Activated CD4-positive, alpha-beta T cell treated with anti-CD3 and anti-CD28 coated beads for 36 hours (primary cell): ENCODE results near the gene OTUD5. TPM values are rescaled to one million over a fixed set of nuclear protein-coding genes. Genes with fewer than 3 reads are reported as not detected.

ENCODE experiments used
- ATAC-seq: fragments of 200-7000 bp; cut with Tn5 transposase; one replicate; pipeline ENCODE4 v1.10.0; 2021; ENCODE audit warnings: mild to moderate bottlenecking, moderate library complexity
- CTCF ChIA-PET: fragments of 350-600 bp; sonication (Branson Sonifier 250); formaldehyde crosslinking; loops from one replicate; lab custom pipeline; 2021; ENCODE audit warnings: antibody characterized with exemption; lab: Charles Lee
- POLR2A ChIA-PET: fragments of 350-600 bp; sonication (Branson Sonifier 250); formaldehyde crosslinking; loops from one replicate; lab custom pipeline; 2021; ENCODE audit warnings: antibody characterized with exemption, inconsistent platforms; lab: Charles Lee
- DNase-seq: peaks from one replicate; pipeline ENCODE4 v3.0.0-alpha.2; 2020
- H3K27ac Mint-ChIP-seq: one replicate; pipeline ENCODE4 v1.8.0; 2021; ENCODE audit warnings: mixed read lengths
- H3K27me3 Mint-ChIP-seq: one replicate; pipeline ENCODE4 v1.8.0; 2021; ENCODE audit warnings: mixed read lengths
- H3K36me3 Mint-ChIP-seq: one replicate; pipeline ENCODE4 v1.8.0; 2021; ENCODE audit warnings: low read depth, mixed read lengths
- H3K4me1 Mint-ChIP-seq: one replicate; pipeline ENCODE4 v1.8.0; 2021; ENCODE audit warnings: mixed read lengths
- H3K4me3 Mint-ChIP-seq: one replicate; pipeline ENCODE4 v1.8.0; 2021; ENCODE audit warnings: mild to moderate bottlenecking, moderate library complexity, mixed read lengths
- H3K9me3 Mint-ChIP-seq: one replicate; pipeline ENCODE4 v1.8.0; 2021; ENCODE audit warnings: low read depth, mixed read lengths
- intact Hi-C, 2 experiments: fragments of 100-400 bp; cut with DNase I in 1 of 2; cut with micrococcal nuclease in 1 of 2; formaldehyde crosslinking; loops; one replicate each; pipeline versions ENCODE4 v1.14.2 to v1.15.1; 2022 to 2024; cut with DNase I, micrococcal nuclease
- total RNA-seq, 2 experiments: library from RNA; stranded (reverse); gene quantifications; one replicate each; pipeline ENCODE4 v1.2.3, GENCODE V29; 2021

Gene OTUD5
- total RNA-seq, 2 experiments from 2014 or later: 68.0 to 98.1 TPM

DNA sequence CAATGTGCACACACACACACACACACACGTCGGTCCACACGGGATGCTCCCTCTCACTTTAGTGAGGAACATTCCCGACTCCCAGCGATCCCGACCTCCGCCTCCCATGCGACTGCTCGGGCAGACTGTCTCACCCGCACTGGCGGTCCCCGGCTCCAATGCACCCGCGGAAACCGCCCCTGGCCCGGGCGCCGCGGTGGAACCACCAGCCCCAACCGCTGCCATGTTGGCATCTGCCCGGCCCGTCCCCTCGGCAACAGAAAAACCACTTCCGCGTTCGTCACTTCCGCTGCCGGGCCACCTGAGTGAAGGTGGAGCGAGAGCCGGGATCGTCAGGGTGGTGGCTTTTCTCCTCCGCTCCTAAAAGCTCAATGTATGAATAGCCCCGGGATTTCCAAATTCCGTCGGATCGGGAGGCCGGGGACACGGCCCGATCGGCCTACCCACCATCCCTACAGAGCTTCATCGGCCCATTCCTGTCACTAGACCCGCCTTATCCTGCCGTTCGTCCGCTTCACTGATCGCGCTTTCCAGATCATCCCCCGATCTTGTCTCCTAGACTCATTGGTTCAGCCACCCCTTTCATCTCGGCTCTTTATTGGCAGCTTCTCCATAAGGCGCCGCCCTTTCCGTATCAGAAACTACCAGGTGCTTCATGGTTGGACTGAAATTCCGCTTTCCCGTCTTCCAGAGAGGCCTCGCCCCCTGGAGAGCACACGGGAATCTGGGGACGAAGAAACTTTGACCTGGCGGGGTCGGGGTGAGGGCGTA lies 45.8 kb downstream of the OTUD5 start, which contains the start of gene SLC35A2:
Gene SLC35A2 (minus strand): TSS at position 235 of the 771 bp plus-strand sequence. CDS start 10 bp downstream, at position 225.
- Mint-ChIP-seq H3K27ac (peak within 1 kb of the TSS; percentile 92), H3K9me3 (no peaks in the 10 kb centered on the region)
- CTCF ChIA-PET: interaction anchor here (0.9 to 2.1 kb wide), 5 partner anchors 20 to 35 kb away, joined by 3 to 9 read pairs (median 4); no protein-coding TSS in a partner anchor

DNA sequence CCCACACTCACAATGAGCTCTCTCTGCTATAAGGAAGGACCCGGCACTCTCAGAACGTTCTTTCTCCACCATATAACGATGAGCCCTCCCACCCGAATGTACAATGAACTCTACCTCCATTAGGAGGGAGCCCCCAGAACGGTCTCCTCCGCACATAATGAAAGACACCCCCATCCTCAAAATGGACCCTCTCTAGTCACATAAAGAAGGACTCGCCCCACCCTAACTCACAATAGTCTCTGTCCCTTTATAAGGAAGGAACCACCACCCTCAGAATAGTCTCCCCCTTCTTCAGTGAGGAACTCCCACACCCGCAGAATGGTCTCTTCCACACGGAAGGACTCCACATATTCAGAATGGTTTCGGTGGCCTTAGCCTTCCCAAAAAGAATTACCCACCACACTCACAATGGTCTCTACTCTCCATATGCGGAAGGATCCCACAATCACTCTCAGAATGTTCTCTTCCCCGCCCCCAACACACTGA lies 46.4 kb downstream of the OTUD5 start:
- peaks cover 39% of the 10 kb centered on the region for H3K4me1 Mint-ChIP-seq
- intact Hi-C loops: loop anchor here (1.0 to 10.0 kb wide), 5 partner anchors 14 to 1256 kb away; partner anchors contain the start of genes ELK1 (in 1 of the 2), HDAC6 (in 1 of the 2), PQBP1 (in 1 of the 2) and TIMM17B (in 1 of the 2)
- peak overlapping the region; percentile 97 for H3K4me3 Mint-ChIP-seq
- ATAC-seq (peak; percentile 11), DNase-seq (no peak)
- peak overlapping the region; percentile 92 for H3K27ac Mint-ChIP-seq
- ChIA-PET CTCF (interaction anchor here (0.9 to 1.8 kb wide), 2 partner anchors 26 to 30 kb away, joined by 3 to 9 read pairs; no protein-coding TSS in a partner anchor), POLR2A (interaction anchor here (0.9 to 2.3 kb wide), 7 partner anchors 13 to 371 kb away, joined by 3 to 39 read pairs (median 5); partner anchors contain the start of genes PQBP1, TBC1D25 and TIMM17B)
- peaks cover 40% of the 10 kb centered on the region for H3K36me3 Mint-ChIP-seq
- H3K27me3 Mint-ChIP-seq: no peaks in the 10 kb centered on the region
- no peaks in the 10 kb centered on the region for H3K9me3 Mint-ChIP-seq

More for the DNA sequence above, 45.8 kb downstream of the OTUD5 start, which contains the start of gene SLC35A2:
- POLR2A ChIA-PET: interaction anchor here (0.6 to 2.3 kb wide), 13 partner anchors 9 to 372 kb away, joined by 3 to 39 read pairs (median 4); partner anchors contain the start of genes HDAC6, OTUD5, PQBP1 and TBC1D25
- intact Hi-C loops: loop anchor here (1.0 to 10.0 kb wide), 6 partner anchors 14 to 1257 kb away; partner anchors contain the start of genes ELK1 (in 1 of the 2), HDAC6 (in 1 of the 2), PQBP1 (in 1 of the 2) and TFE3 (in 1 of the 2)
- ATAC-seq (peak; percentile 69), DNase-seq (peak; percentile 93)
- Mint-ChIP-seq H3K4me3 (peak within 1 kb of the TSS; percentile 97), H3K27me3 (no peaks in the 10 kb centered on the region), H3K36me3 (peaks cover 47% of the 10 kb centered on the region), H3K4me1 (peaks cover 39% of the 10 kb centered on the region)

DNA sequence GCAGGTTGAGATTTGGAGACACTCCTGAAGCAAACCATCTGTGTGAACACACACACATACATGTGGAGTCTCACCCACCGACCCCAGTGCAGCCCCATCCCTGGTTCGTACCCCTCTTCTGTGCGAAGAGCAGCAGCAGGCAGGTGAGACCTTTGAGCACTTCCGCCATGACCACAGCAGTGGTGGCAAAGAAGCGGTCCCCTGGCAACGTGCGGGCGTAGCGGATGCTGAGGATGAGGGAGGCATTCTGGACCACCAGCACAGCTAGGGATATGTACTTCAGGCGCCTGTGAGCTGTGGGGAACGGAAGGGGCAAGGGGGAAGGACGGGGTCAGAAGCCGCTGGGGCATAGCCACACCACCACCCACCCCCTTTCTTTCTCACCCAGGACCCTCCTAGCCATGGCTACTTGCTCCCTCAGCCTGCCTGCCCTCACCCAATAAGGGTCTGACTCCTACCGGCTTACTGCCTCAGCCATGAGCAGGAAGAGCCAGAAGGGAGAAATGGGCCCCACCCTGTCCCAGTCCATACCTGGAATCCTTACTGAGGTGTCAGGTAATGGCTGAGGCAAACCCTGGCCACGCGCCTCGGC lies 47.6 kb downstream of the OTUD5 start:
- ChIA-PET CTCF (interaction anchor here (0.5 kb wide), 1 partner anchor 29 kb away, joined by 3 read pairs; no protein-coding TSS in a partner anchor), POLR2A (no interaction called here)
- H3K4me1 Mint-ChIP-seq: peaks cover 37% of the 10 kb centered on the region
- no peak overlapping the region for H3K27ac Mint-ChIP-seq
- DNase-seq (no peak), ATAC-seq (no peak)
- no peaks in the 10 kb centered on the region for H3K27me3 Mint-ChIP-seq
- peaks cover 29% of the 10 kb centered on the region for H3K36me3 Mint-ChIP-seq
- H3K4me3 Mint-ChIP-seq: peak overlapping the region; percentile 97
- no peaks in the 10 kb centered on the region for H3K9me3 Mint-ChIP-seq
- intact Hi-C loops: loop anchor here (10.0 kb wide), 2 partner anchors 235 to 1255 kb away; partner anchors contain the start of genes ELK1 (in 1 of the 2) and UXT (in 1 of the 2)

DNA sequence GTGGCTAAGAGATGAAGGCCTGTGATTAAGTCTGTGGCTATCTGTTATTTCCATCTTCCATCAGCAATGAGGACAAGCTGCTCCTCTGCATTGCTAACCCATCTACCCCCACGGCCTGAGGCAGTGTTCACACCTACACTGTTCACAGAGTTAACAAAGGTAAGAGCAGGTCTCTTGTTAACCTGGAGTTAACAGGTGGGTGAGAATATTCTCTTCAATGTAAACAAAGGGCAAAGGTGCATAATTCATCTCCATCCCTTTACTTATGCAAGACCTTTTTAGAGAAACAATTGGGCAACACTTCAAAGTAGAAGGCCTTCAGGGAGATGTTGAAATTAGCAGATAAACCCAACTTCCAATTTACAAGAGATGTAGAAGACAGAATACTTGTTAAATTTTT lies 48.8 kb downstream of the OTUD5 start:
- POLR2A ChIA-PET: interaction anchor here (1.2 kb wide), 1 partner anchor 11 kb away, joined by 3 read pairs; the partner anchor contains the start of genes PQBP1 and TIMM17B
- Mint-ChIP-seq H3K36me3 (peaks cover 22% of the 10 kb centered on the region), H3K9me3 (no peaks in the 10 kb centered on the region), H3K4me1 (peaks cover 25% of the 10 kb centered on the region), H3K27me3 (no peaks in the 10 kb centered on the region), H3K27ac (no peak overlapping the region), H3K4me3 (no peak overlapping the region)
- DNase-seq (no peak), ATAC-seq (no peak)
- intact Hi-C loops: no loop called here
- CTCF ChIA-PET: no interaction called here

DNA sequence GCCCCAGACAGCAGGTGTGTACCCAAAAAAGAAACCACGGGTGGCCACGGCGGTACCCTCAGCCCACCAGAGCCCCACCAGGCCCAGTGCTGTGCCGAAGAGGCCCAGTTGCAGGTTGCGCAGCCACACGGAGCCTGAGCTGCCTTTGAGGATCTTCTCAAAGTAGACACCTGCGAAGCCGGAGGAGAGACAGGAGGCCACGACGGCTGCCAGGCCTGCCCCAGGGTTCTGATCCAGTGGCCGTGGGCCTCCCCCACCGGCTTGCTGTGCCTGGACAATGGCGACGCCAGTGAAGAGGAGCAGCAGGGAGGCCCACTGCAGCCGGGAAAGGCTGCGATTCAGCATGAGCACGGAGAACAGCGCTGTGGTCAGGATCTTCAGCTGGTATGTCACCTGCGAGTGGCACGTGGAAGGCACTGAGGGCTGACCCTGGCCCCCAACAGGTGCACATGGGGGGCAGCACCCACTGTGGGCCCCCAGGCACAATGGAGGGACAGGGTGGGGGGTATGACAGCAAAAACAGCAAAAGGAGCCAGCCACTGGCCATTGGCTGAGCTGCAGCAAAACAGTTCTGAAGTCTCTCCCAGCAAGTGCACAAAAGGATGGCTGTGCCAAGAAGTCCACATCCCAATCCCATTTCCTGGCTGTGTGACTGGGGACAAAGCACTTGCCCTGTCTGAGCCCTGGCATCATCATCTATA lies 52.2 kb downstream of the OTUD5 start:
- intact Hi-C loops: no loop called here
- H3K4me3 Mint-ChIP-seq: no peak overlapping the region
- no peaks in the 10 kb centered on the region for H3K9me3 Mint-ChIP-seq
- ChIA-PET POLR2A (no interaction called here), CTCF (no interaction called here)
- DNase-seq: no peak
- H3K36me3 Mint-ChIP-seq: peaks cover 18% of the 10 kb centered on the region
- ATAC-seq: no peak
- no peak overlapping the region for H3K27ac Mint-ChIP-seq
- H3K4me1 Mint-ChIP-seq: peaks cover 2% of the 10 kb centered on the region
- no peaks in the 10 kb centered on the region for H3K27me3 Mint-ChIP-seq

DNA sequence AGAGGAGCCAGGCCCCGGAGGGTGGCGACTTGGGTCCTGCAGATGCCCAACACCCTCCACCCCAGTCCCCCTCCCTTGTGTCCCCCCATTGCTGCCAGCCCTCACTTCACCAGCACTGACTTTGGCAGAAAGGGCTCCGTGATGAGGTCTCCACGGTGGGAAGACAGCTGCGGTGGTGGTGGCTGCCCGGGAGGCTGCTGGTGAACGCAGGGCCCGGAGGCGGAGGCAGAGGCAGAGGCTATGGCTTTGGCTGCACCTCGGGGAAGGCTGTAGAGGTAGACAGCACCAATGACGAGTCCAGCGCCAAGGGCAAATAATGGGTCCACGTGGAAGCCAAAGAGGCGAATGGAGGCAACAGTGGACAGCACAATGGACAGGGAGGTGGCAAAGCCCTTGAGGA lies 52.8 kb downstream of the OTUD5 start:
- ATAC-seq: no peak
- DNase-seq: no peak
- H3K36me3 Mint-ChIP-seq: peaks cover 20% of the 10 kb centered on the region
- H3K9me3 Mint-ChIP-seq: no peaks in the 10 kb centered on the region
- H3K4me3 Mint-ChIP-seq: no peak overlapping the region
- H3K27ac Mint-ChIP-seq: no peak overlapping the region
- CTCF ChIA-PET: no interaction called here
- POLR2A ChIA-PET: no interaction called here
- H3K4me1 Mint-ChIP-seq: peaks cover 2% of the 10 kb centered on the region
- H3K27me3 Mint-ChIP-seq: no peaks in the 10 kb centered on the region
- intact Hi-C loops: no loop called here

DNA sequence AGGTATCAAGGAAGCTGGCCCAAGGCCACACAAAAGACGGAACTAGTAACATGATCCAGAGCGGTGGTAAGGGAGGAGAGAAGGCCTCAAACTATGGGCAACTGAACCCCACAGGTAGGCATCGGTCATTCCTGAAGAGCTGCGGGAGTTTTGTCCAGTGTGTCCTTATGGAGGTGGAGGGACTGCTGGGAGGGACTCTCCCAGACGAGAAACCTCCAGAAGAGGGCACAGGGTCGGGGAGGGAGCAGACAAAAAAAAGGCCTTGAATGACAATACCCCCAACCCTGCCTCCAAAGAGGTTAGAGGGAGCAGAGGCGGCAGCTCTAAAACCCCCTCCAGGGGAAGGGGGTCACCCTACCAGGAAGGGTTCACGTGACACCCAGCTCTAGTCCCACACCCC lies 53.2 kb downstream of the OTUD5 start:
- Mint-ChIP-seq H3K4me1 (peaks cover 5% of the 10 kb centered on the region), H3K27me3 (no peaks in the 10 kb centered on the region), H3K27ac (no peak overlapping the region), H3K4me3 (no peak overlapping the region), H3K9me3 (no peaks in the 10 kb centered on the region), H3K36me3 (peaks cover 20% of the 10 kb centered on the region)
- intact Hi-C loops: no loop called here
- DNase-seq: no peak
- ChIA-PET CTCF (no interaction called here), POLR2A (interaction anchor here (0.6 kb wide), 1 partner anchor 49 kb away, joined by 3 read pairs; no protein-coding TSS in a partner anchor)
- no peak for ATAC-seq

DNA sequence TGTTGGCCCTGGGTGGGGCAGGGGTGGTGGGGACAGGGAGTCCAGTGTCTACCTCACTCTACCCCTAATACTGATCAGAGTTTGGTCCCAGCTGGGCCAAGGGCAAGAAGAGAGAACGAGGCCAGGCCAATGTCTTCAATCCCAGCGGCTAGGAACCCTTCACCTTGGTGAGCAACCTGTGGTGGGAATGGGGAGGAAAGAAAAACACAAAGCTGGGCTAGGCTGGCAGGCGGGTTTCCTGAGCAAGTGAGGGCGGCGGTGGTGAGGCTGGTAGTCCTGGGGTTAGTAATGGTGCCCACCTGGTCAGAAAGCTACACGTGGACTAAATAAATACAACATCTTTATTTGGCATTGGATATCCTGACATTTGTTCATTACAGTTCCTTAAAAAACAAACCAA lies 54.1 kb downstream of the OTUD5 start:
- peaks cover 5% of the 10 kb centered on the region for H3K4me1 Mint-ChIP-seq
- no peaks in the 10 kb centered on the region for H3K9me3 Mint-ChIP-seq
- H3K27ac Mint-ChIP-seq: no peak overlapping the region
- ChIA-PET POLR2A (interaction anchor here (0.6 kb wide), 1 partner anchor 49 kb away, joined by 3 read pairs; no protein-coding TSS in a partner anchor), CTCF (interaction anchor here (0.6 to 0.7 kb wide), 2 partner anchors 34 to 365 kb away, joined by 3 read pairs; no protein-coding TSS in a partner anchor)
- H3K27me3 Mint-ChIP-seq: no peaks in the 10 kb centered on the region
- ATAC-seq: no peak
- DNase-seq: no peak
- no peak overlapping the region for H3K4me3 Mint-ChIP-seq
- peaks cover 20% of the 10 kb centered on the region for H3K36me3 Mint-ChIP-seq
- intact Hi-C loops: no loop called here

DNA sequence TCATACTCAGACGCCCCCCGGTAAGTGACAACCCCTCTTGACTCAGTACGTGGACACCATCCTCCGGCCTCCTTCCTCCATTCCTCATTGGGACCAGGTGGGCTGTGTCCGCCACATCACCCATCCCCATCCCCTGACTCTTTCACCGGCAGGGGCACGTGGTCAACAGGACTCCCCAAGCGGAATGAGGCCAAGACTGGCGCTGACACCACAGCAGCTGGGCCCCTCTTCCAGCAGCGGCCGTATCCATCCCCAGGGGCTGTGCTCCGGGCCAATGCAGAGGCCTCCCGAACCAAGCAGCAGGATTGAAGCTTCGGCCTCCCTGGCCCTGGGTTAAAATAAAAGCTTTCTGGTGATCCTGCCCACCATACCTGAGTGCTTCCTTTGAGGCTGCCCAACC lies 54.6 kb downstream of the OTUD5 start:
- POLR2A ChIA-PET: no interaction called here
- intact Hi-C loops: no loop called here
- H3K4me3 Mint-ChIP-seq: no peak overlapping the region

DNA sequence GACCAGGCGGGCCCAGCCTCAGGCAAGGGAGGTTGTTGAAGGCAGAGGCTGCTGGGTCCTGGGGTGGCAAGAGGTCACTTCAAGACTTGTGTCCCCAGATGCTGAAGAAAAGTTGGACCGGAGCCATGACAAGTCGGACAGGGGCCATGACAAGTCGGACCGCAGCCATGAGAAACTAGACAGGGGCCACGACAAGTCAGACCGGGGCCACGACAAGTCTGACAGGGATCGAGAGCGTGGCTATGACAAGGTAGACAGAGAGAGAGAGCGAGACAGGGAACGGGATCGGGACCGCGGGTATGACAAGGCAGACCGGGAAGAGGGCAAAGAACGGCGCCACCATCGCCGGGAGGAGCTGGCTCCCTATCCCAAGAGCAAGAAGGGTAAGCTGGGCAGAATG lies 55.3 kb downstream of the OTUD5 start:
- intact Hi-C loops: no loop called here
- Mint-ChIP-seq H3K9me3 (no peaks in the 10 kb centered on the region), H3K36me3 (peaks cover 20% of the 10 kb centered on the region), H3K4me3 (no peak overlapping the region), H3K27me3 (no peaks in the 10 kb centered on the region), H3K4me1 (peaks cover 5% of the 10 kb centered on the region), H3K27ac (no peak overlapping the region)
- ChIA-PET CTCF (no interaction called here), POLR2A (no interaction called here)
- DNase-seq: no peak
- ATAC-seq: no peak

More for the DNA sequence above, 54.6 kb downstream of the OTUD5 start:
- H3K36me3 Mint-ChIP-seq: peaks cover 20% of the 10 kb centered on the region
- ATAC-seq (no peak), DNase-seq (no peak)
- no peaks in the 10 kb centered on the region for H3K9me3 Mint-ChIP-seq
- H3K4me1 Mint-ChIP-seq: peaks cover 5% of the 10 kb centered on the region
- no peaks in the 10 kb centered on the region for H3K27me3 Mint-ChIP-seq
- H3K27ac Mint-ChIP-seq: no peak overlapping the region
- CTCF ChIA-PET: interaction anchor here (0.6 to 0.7 kb wide), 2 partner anchors 34 to 364 kb away, joined by 3 read pairs; no protein-coding TSS in a partner anchor
